WTC11 (cell line): ENCODE data around the gene SUMF1. TPM values are rescaled to one million over a fixed set of nuclear protein-coding genes. Genes with fewer than 3 reads are reported as not detected.

Experiments used
- ATAC-seq: fragments of 200-7000 bp; cut with Tn5 transposase; 2 replicates; pipeline ENCODE4 v1.10.0; 2021; ENCODE audit warnings: mild to moderate bottlenecking, moderate library complexity
- CTCF ChIA-PET: fragments of 300-600 bp; sonication (Branson Sonifier 250); formaldehyde crosslinking; loops from one replicate; lab custom pipeline; 2021; ENCODE audit warnings: antibody characterized with exemption; lab: Charles Lee
- POLR2A ChIA-PET: fragments of 350-600 bp; sonication (Branson Sonifier 250); formaldehyde crosslinking; loops from one replicate; lab custom pipeline; 2021; ENCODE audit warnings: antibody characterized with exemption; lab: Charles Lee
- DNase-seq: peaks from one replicate; pipeline ENCODE4 v3.0.0; 2021; ENCODE audit warnings: low spot score
- H3K27ac Mint-ChIP-seq: 2 replicates; pipeline ENCODE4 v1.8.0; 2021; ENCODE audit warnings: mixed read lengths
- H3K27me3 Mint-ChIP-seq: 2 replicates; pipeline ENCODE4 v1.8.0; 2021; ENCODE audit warnings: low read depth, mild to moderate bottlenecking, moderate library complexity, mixed read lengths
- H3K36me3 Mint-ChIP-seq: 2 replicates; pipeline ENCODE4 v1.8.0; 2021; ENCODE audit warnings: mixed read lengths
- H3K4me1 Mint-ChIP-seq: 2 replicates; pipeline ENCODE4 v1.8.0; 2022; ENCODE audit warnings: mixed read lengths
- H3K4me3 Mint-ChIP-seq: 2 replicates; pipeline ENCODE4 v1.8.0; 2021; ENCODE audit warnings: mild to moderate bottlenecking, moderate library complexity, mixed read lengths
- H3K9me3 Mint-ChIP-seq: 2 replicates; pipeline ENCODE4 v1.8.0; 2021; ENCODE audit warnings: mixed read lengths
- AR ChIP-seq: fragments of 250-450 bp; sonication (Bioruptor Pico); IDR thresholded peaks from 2 replicates; pipeline ENCODE4 v1.9.0; 2021; ENCODE audit warnings: mild to moderate bottlenecking
- ATF2 ChIP-seq: sonication (generic); formaldehyde crosslinking; IDR thresholded peaks from 2 replicates; pipeline ENCODE4 v1.8.1; 2022; ENCODE audit warnings: low read depth, missing genetic modification reagents, borderline replicate concordance
- ATF3 ChIP-seq: sonication (generic); formaldehyde crosslinking; conservative IDR thresholded peaks from 2 replicates; pipeline ENCODE4 v1.8.1; 2022; ENCODE audit warnings: mild to moderate bottlenecking, missing genetic modification reagents
- CDX4 ChIP-seq: fragments of 250-450 bp; sonication (Bioruptor Pico); IDR thresholded peaks from 2 replicates; pipeline ENCODE4 v1.9.0; 2021; ENCODE audit warnings: moderate library complexity, mild to moderate bottlenecking, inconsistent platforms, borderline replicate concordance
- ELF4 ChIP-seq: sonication (generic); formaldehyde crosslinking; IDR thresholded peaks from 2 replicates; pipeline ENCODE4 v1.8.1; 2022; ENCODE audit warnings: low read depth, mild to moderate bottlenecking, moderate library complexity, missing genetic modification reagents
- EMX1 ChIP-seq: fragments of 250-450 bp; sonication (Bioruptor Pico); IDR thresholded peaks from 2 replicates; pipeline ENCODE4 v1.8.0; 2021; ENCODE audit warnings: mild to moderate bottlenecking
- ERG ChIP-seq: fragments of 250-450 bp; sonication (Bioruptor Pico); IDR thresholded peaks from 2 replicates; pipeline ENCODE4 v1.8.0; 2021; ENCODE audit warnings: mild to moderate bottlenecking
- ESRRA ChIP-seq: sonication (generic); formaldehyde crosslinking; IDR thresholded peaks from 2 replicates; pipeline ENCODE4 v1.8.1; 2022; ENCODE audit warnings: mild to moderate bottlenecking, missing genetic modification reagents, borderline replicate concordance
- IRF1 ChIP-seq: sonication (generic); formaldehyde crosslinking; IDR thresholded peaks from 2 replicates; pipeline ENCODE4 v1.8.0; 2023; ENCODE audit warnings: missing genetic modification reagents
- IRF2 ChIP-seq: sonication (generic); formaldehyde crosslinking; IDR thresholded peaks from 2 replicates; pipeline ENCODE4 v1.8.0; 2022; ENCODE audit warnings: low read depth, missing genetic modification reagents, borderline replicate concordance
- JAZF1 ChIP-seq: fragments of 250-450 bp; sonication (Bioruptor Pico); IDR thresholded peaks from 2 replicates; pipeline ENCODE4 v1.9.0; 2021; ENCODE audit warnings: moderate library complexity, mild to moderate bottlenecking, inconsistent platforms
- JUN ChIP-seq: sonication (generic); formaldehyde crosslinking; IDR thresholded peaks from 2 replicates; pipeline ENCODE4 v1.8.0; 2023; ENCODE audit warnings: mild to moderate bottlenecking, missing genetic modification reagents
- RORB ChIP-seq: fragments of 250-450 bp; sonication (Bioruptor Pico); IDR thresholded peaks from 2 replicates; pipeline ENCODE4 v1.9.0; 2021; ENCODE audit warnings: mild to moderate bottlenecking
- SMAD3 ChIP-seq: sonication (generic); formaldehyde crosslinking; IDR thresholded peaks from 2 replicates; pipeline ENCODE4 v1.8.0; 2022; ENCODE audit warnings: missing genetic modification reagents, mild to moderate bottlenecking, borderline replicate concordance
- SOX15 ChIP-seq: fragments of 250-450 bp; sonication (Bioruptor Pico); IDR thresholded peaks from 2 replicates; pipeline ENCODE4 v1.9.0; 2021; ENCODE audit warnings: mild to moderate bottlenecking
- TCF7 ChIP-seq: sonication (generic); formaldehyde crosslinking; IDR thresholded peaks from 2 replicates; pipeline ENCODE4 v1.8.0; 2022; ENCODE audit warnings: mild to moderate bottlenecking, low read depth, missing genetic modification reagents, moderate library complexity
- TP53 ChIP-seq: sonication (generic); formaldehyde crosslinking; IDR thresholded peaks from 2 replicates; pipeline ENCODE4 v1.8.1; 2023; ENCODE audit warnings: mild to moderate bottlenecking, missing genetic modification reagents
- ZBTB21 ChIP-seq: sonication (generic); formaldehyde crosslinking; IDR thresholded peaks from 2 replicates; pipeline ENCODE4 v1.8.1; 2023; ENCODE audit warnings: mild to moderate bottlenecking, missing genetic modification reagents, borderline replicate concordance
- ZBTB43 ChIP-seq: sonication (generic); formaldehyde crosslinking; IDR thresholded peaks from 2 replicates; pipeline ENCODE4 v1.8.1; 2023; ENCODE audit warnings: mild to moderate bottlenecking, missing genetic modification reagents
- ZNF121 ChIP-seq: sonication (generic); formaldehyde crosslinking; IDR thresholded peaks from 2 replicates; pipeline ENCODE4 v1.8.0; 2023; ENCODE audit warnings: missing genetic modification reagents
- ZNF138 ChIP-seq: sonication (generic); formaldehyde crosslinking; conservative IDR thresholded peaks from 2 replicates; pipeline ENCODE4 v1.8.1; 2022; ENCODE audit warnings: mild to moderate bottlenecking, moderate library complexity, missing genetic modification reagents
- ZNF232 ChIP-seq: sonication (generic); formaldehyde crosslinking; IDR thresholded peaks from 2 replicates; pipeline ENCODE4 v1.8.0; 2022; ENCODE audit warnings: mild to moderate bottlenecking, missing genetic modification reagents
- ZNF317 ChIP-seq: sonication (generic); formaldehyde crosslinking; IDR thresholded peaks from 2 replicates; pipeline ENCODE4 v1.8.1; 2023; ENCODE audit warnings: low read depth, mild to moderate bottlenecking, moderate library complexity, missing genetic modification reagents, borderline replicate concordance
- ZNF425 ChIP-seq: fragments of 250-450 bp; sonication (Bioruptor Pico); conservative IDR thresholded peaks from 2 replicates; pipeline ENCODE4 v1.9.0; 2021; ENCODE audit warnings: mild to moderate bottlenecking
- total RNA-seq: library from RNA; stranded (reverse); gene quantifications from 3 replicates; pipeline ENCODE4 v1.2.3, GENCODE V29; 2021

The SUMF1 gene
- total RNA-seq, 1 experiment from 2014 or later, result 10.4 TPM

- no peak for TF ChIP-seq CDX4 (CRISPR knock-in tag)
- TF ChIP-seq RORB (CRISPR knock-in tag), result no peak
- TF ChIP-seq ZNF138 (CRISPR knock-in tag), result no peak
- TF ChIP-seq ZNF425 (CRISPR knock-in tag), result no peak
Measured at GRCh38 chr3:4501437-4501836, 34.4 kb upstream of the SUMF1 start (continued).

GRCh38 chr3:4498446-4498845 is 31.4 kb upstream of the SUMF1 start:
- Mint-ChIP-seq H3K4me3 (no peak overlapping the region), H3K27ac (no peak overlapping the region), H3K27me3 (peaks cover 18% of the 10 kb centered on the region), H3K36me3 (no peaks in the 10 kb centered on the region), H3K4me1 (peaks cover 10% of the 10 kb centered on the region), H3K9me3 (no peaks in the 10 kb centered on the region)
- ATAC-seq (no peak), DNase-seq (no peak)
- POLR2A ChIA-PET, result no interaction called here
- TF ChIP-seq SMAD3 (CRISPR knock-in tag) (no peak), ATF2 (no peak), ELF4 (CRISPR knock-in tag) (no peak), SOX15 (no peak)
- CTCF ChIA-PET, result no interaction called here

GRCh38 chr3:4497843-4498324 is 30.8 kb upstream of the SUMF1 start:
- H3K36me3 Mint-ChIP-seq, result no peaks in the 10 kb centered on the region
- no peak overlapping the region for H3K4me3 Mint-ChIP-seq
- CTCF ChIA-PET, result no interaction called here
- H3K4me1 Mint-ChIP-seq, result peaks cover 10% of the 10 kb centered on the region
- no peak overlapping the region for H3K27ac Mint-ChIP-seq
- DNase-seq, result no peak
- TF ChIP-seq AR (CRISPR knock-in tag) (no peak), JAZF1 (no peak), IRF1 (CRISPR knock-in tag) (no peak), ZNF121 (CRISPR knock-in tag) (no peak), ERG (no peak), TCF7 (no peak), ZNF232 (CRISPR knock-in tag) (no peak), ZBTB21 (CRISPR knock-in tag) (no peak), JUN (CRISPR knock-in tag) (no peak), IRF2 (no peak), EMX1 (CRISPR knock-in tag) (no peak), TP53 (CRISPR knock-in tag) (no peak), ZNF317 (CRISPR knock-in tag) (no peak), ESRRA (CRISPR knock-in tag) (no peak), ZBTB43 (CRISPR knock-in tag) (no peak), ATF3 (CRISPR knock-in tag) (no peak)
- peaks cover 18% of the 10 kb centered on the region for H3K27me3 Mint-ChIP-seq
- no peaks in the 10 kb centered on the region for H3K9me3 Mint-ChIP-seq
- no peak for ATAC-seq
- POLR2A ChIA-PET, result no interaction called here
